ENCODE results near the gene PLEKHH2.

DNA sequence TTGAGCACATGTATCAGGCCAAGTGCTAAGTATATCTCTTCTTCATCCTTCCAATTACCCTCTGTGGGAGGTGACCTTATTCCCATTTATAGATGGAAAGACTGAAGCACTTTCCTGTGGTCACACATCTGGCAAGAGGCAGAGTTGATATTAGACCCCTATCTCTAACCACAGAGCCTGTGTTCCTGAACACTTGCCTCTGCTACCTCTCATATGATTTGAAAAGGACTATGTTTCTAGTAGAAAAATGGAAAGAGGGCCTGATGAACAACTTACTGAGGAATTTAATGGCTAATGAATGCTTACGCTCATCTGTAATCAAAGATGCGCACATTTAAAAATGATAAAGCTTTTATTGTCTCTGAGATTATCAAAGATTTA, 90.6 kb downstream of the PLEKHH2 start:
- TF ChIP-seq, protein P1, sequence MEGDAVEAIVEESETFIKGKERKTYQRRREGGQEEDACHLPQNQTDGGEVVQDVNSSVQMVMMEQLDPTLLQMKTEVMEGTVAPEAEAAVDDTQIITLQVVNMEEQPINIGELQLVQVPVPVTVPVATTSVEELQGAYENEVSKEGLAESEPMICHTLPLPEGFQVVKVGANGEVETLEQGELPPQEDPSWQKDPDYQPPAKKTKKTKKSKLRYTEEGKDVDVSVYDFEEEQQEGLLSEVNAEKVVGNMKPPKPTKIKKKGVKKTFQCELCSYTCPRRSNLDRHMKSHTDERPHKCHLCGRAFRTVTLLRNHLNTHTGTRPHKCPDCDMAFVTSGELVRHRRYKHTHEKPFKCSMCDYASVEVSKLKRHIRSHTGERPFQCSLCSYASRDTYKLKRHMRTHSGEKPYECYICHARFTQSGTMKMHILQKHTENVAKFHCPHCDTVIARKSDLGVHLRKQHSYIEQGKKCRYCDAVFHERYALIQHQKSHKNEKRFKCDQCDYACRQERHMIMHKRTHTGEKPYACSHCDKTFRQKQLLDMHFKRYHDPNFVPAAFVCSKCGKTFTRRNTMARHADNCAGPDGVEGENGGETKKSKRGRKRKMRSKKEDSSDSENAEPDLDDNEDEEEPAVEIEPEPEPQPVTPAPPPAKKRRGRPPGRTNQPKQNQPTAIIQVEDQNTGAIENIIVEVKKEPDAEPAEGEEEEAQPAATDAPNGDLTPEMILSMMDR (conservative IDR thresholded peaks at IDR 0.05) = no peak
- no peak for TF ChIP-seq ZFX (IDR thresholded peaks at IDR 0.05)

Measured in C4-2B (cell line).